CD14-positive monocyte (primary cell): ENCODE data around the gene CYB5RL. TPM values are rescaled to one million over a fixed set of nuclear protein-coding genes. Genes with fewer than 3 reads are reported as not detected.

Experiments used
- DNase-seq, 3 donors: peaks; one replicate each; pipeline ENCODE4 v3.0.0-alpha.2; 2011 to 2022
- H2AFZ ChIP-seq: 2 replicates; pipeline ENCODE4 v1.6.0; 2012; ENCODE audit warnings: mild to moderate bottlenecking, low read depth, low read length, inconsistent platforms; ENCODE audit not compliant: insufficient read depth, poor library complexity, severe bottlenecking
- H3K27ac ChIP-seq, 2 donors: 1 replicate in 1 of 2; 2 replicates in 1 of 2; pipeline ENCODE4 v1.5.1; 2012 to 2013; ENCODE audit warnings: low read length in 2 of 2, control low read depth in 1 of 2, inconsistent platforms in 1 of 2, low read depth in 1 of 2, mild to moderate bottlenecking in 1 of 2
- H3K27me3 ChIP-seq, 2 donors: one replicate each; pipeline versions ENCODE4 v1.6.0 to v1.6.1; 2011 to 2013; ENCODE audit warnings: low read length in 2 of 2; ENCODE audit not compliant: control insufficient read depth in 2 of 2, insufficient read depth in 2 of 2
- H3K36me3 ChIP-seq, 2 donors: replicated peaks in 1 of 2; 1 replicate in 1 of 2; 2 replicates in 1 of 2; pipeline versions ENCODE4 v1.5.1 to v1.6.1; 2012 to 2013; ENCODE audit warnings: low read length in 2 of 2, control low read depth in 1 of 2, inconsistent platforms in 1 of 2, mild to moderate bottlenecking in 1 of 2; ENCODE audit not compliant: insufficient read depth in 2 of 2, control insufficient read depth in 1 of 2
- H3K4me1 ChIP-seq, 2 donors: 1 replicate in 1 of 2; 2 replicates in 1 of 2; pipeline versions ENCODE4 v1.5.1 to v1.6.1; 2012 to 2013; ENCODE audit warnings: low read length in 2 of 2, control low read depth in 1 of 2, inconsistent platforms in 1 of 2, mild to moderate bottlenecking in 1 of 2, moderate library complexity in 1 of 2; ENCODE audit not compliant: insufficient read depth in 2 of 2, control insufficient read depth in 1 of 2
- H3K4me2 ChIP-seq: replicated peaks from 2 replicates; pipeline ENCODE3; 2012; ENCODE audit warnings: low read length, moderate library complexity, mild to moderate bottlenecking; ENCODE audit not compliant: poor library complexity, severe bottlenecking; ENCODE audit errors: extremely low read depth
- H3K4me3 ChIP-seq, 3 experiments: fragments of 200-600 bp in 1 of 3; sonication (generic) in 1 of 3; replicated peaks in 1 of 3; 1 replicate in 2 of 3; 2 replicates in 1 of 3; pipeline ENCODE4 v1.5.1; 2011 to 2013; ENCODE audit warnings: low read length in 3 of 3, mild to moderate bottlenecking in 3 of 3, control low read depth in 2 of 3, low read depth in 2 of 3, inconsistent platforms in 1 of 3, moderate library complexity in 1 of 3
- H3K79me2 ChIP-seq: 2 replicates; pipeline ENCODE4 v1.6.0; 2012; ENCODE audit warnings: mild to moderate bottlenecking, control low read depth, inconsistent platforms, low read length, moderate library complexity; ENCODE audit not compliant: insufficient read depth
- H3K9ac ChIP-seq: 2 replicates; pipeline ENCODE4 v1.6.0; 2017; ENCODE audit warnings: low read length, mild to moderate bottlenecking; ENCODE audit not compliant: insufficient read depth, poor library complexity, severe bottlenecking
- H3K9me3 ChIP-seq, 2 donors: replicated peaks in 1 of 2; 1 replicate in 1 of 2; 2 replicates in 1 of 2; pipeline versions ENCODE4 v1.5.1 to v1.6.1; 2012 to 2013; ENCODE audit warnings: low read length in 2 of 2, control low read depth in 1 of 2; ENCODE audit not compliant: control insufficient read depth in 1 of 2, insufficient read depth in 1 of 2
- H4K20me1 ChIP-seq: 2 replicates; pipeline ENCODE4 v1.6.0; 2012; ENCODE audit warnings: mild to moderate bottlenecking, low read length, control low read depth, moderate library complexity; ENCODE audit not compliant: insufficient read depth
- H3K27ac Mint-ChIP-seq, 7 donors: one replicate each; pipeline ENCODE4 v1.8.0; 2020; ENCODE audit warnings: mild to moderate bottlenecking in 7 of 7, mixed read lengths in 7 of 7, moderate library complexity in 6 of 7, inconsistent platforms in 2 of 7
- H3K27me3 Mint-ChIP-seq, 3 donors: one replicate each; pipeline ENCODE4 v1.8.0; 2021 to 2022; ENCODE audit warnings: low read depth in 3 of 3, mild to moderate bottlenecking in 3 of 3, mixed read lengths in 3 of 3, moderate library complexity in 3 of 3, inconsistent platforms in 1 of 3
- H3K36me3 Mint-ChIP-seq, 2 donors: one replicate each; pipeline ENCODE4 v1.8.0; 2020; ENCODE audit warnings: mixed read lengths in 2 of 2, inconsistent platforms in 1 of 2, mild to moderate bottlenecking in 1 of 2
- H3K4me1 Mint-ChIP-seq: one replicate; pipeline ENCODE4 v1.8.0; 2020; ENCODE audit warnings: mild to moderate bottlenecking, mixed read lengths
- H3K4me3 Mint-ChIP-seq, 2 donors: one replicate each; pipeline ENCODE4 v1.8.0; 2020; ENCODE audit warnings: mild to moderate bottlenecking in 2 of 2, mixed read lengths in 2 of 2, moderate library complexity in 1 of 2
- H3K9me3 Mint-ChIP-seq, 7 donors: one replicate each; pipeline ENCODE4 v1.8.0; 2020 to 2022; ENCODE audit warnings: mixed read lengths in 7 of 7, mild to moderate bottlenecking in 6 of 7, moderate library complexity in 6 of 7, inconsistent platforms in 2 of 7
- CTCF ChIP-seq: fragments of 200-600 bp; IDR thresholded peaks from one replicate; pipeline ENCODE4 v1.8.0; 2022; ENCODE audit warnings: antibody characterized with exemption, mild to moderate bottlenecking
- WGBS: methylation state at CpG from one replicate; pipeline ENCODE4 v1.1.5; 2013; ENCODE audit warnings: missing lambda C conversion rate; ENCODE audit not compliant: insufficient coverage; 5-methylcytosine and 5-hydroxymethylcytosine counted together
- intact Hi-C, 2 donors: fragments of 100-400 bp; cut with micrococcal nuclease; formaldehyde crosslinking; loops; one replicate each; pipeline versions ENCODE4 v1.15.0 to v1.15.1; 2023
- polyA plus RNA-seq, 3 donors: library from polyadenylated mRNA; depleted of rRNA in 1 of 3; unstranded in 2 of 3; stranded (reverse) in 1 of 3; fragments of 300-500 nt in 2 of 3; fragments of >200 nt in 1 of 3; fragmentation: Illumina TruSeq in 2 of 3; gene quantifications; 1 replicate in 2 of 3; 2 replicates in 1 of 3; pipeline ENCODE4 v1.2.3, GENCODE V29; 2012 to 2021

The CYB5RL gene
- polyA plus RNA-seq, 3 donors = 0.76 to 3.9 (median 1.5) TPM

- Histone ChIP-seq H3K27ac (no peak overlapping the region), H3K9me3 (no peaks in the 10 kb centered on the region), H3K36me3 (peaks cover 4 to 12% of the 10 kb centered on the region in 2 donors), H3K4me3 (no peak overlapping the region), H3K4me2 (no peak overlapping the region), H3K9ac (no peak overlapping the region), H3K27me3 (no peaks in the 10 kb centered on the region), H4K20me1 (no peaks in the 10 kb centered on the region), H3K4me1 (peaks cover 0 to 4% of the 10 kb centered on the region in 2 donors), H3K79me2 (no peaks in the 10 kb centered on the region), H2AFZ (no peak overlapping the region)
- H3K4me3 Mint-ChIP-seq = no peak overlapping the region
- no peaks in the 10 kb centered on the region for H3K9me3 Mint-ChIP-seq
- intact Hi-C loops = no loop called here
- WGBS = 89% methylated on average over 4 of the region's 4 CpGs
- H3K36me3 Mint-ChIP-seq = peaks cover 20 to 55% of the 10 kb centered on the region in 2 donors
- TF ChIP-seq CTCF = no peak
- no peaks in the 10 kb centered on the region for H3K27me3 Mint-ChIP-seq
- no peak for DNase-seq
- peaks cover 14% of the 10 kb centered on the region for H3K4me1 Mint-ChIP-seq
- no peak overlapping the region for H3K27ac Mint-ChIP-seq
These were observed 45.7 kb upstream of the CYB5RL start for GRCh38 chr1:54245501-54245900.

- Histone ChIP-seq H3K27ac (no peak overlapping the region), H3K27me3 (no peaks in the 10 kb centered on the region), H3K4me3 (no peak overlapping the region), H3K9ac (no peak overlapping the region), H3K9me3 (no peaks in the 10 kb centered on the region), H3K36me3 (peaks cover 4 to 12% of the 10 kb centered on the region in 2 donors), H3K79me2 (no peaks in the 10 kb centered on the region), H3K4me2 (no peak overlapping the region), H4K20me1 (no peaks in the 10 kb centered on the region), H3K4me1 (peaks cover 2 to 4% of the 10 kb centered on the region in 2 donors), H2AFZ (no peak overlapping the region)
- 96% methylated on average over 6 of the region's 7 CpGs for WGBS
- no peak overlapping the region for H3K27ac Mint-ChIP-seq
- TF ChIP-seq CTCF = no peak
- peaks cover 22 to 51% of the 10 kb centered on the region in 2 donors for H3K36me3 Mint-ChIP-seq
- H3K4me3 Mint-ChIP-seq = no peak overlapping the region
- intact Hi-C loops = no loop called here
- no peak for DNase-seq
- H3K9me3 Mint-ChIP-seq = no peaks in the 10 kb centered on the region
- H3K4me1 Mint-ChIP-seq = peaks cover 9% of the 10 kb centered on the region
- H3K27me3 Mint-ChIP-seq = no peaks in the 10 kb centered on the region
These were observed 44.8 kb upstream of the CYB5RL start for GRCh38 chr1:54244655-54245054.
